B cell (primary cell): Measurements from ENCODE around the gene CCDC78. TPM values are rescaled to one million over a fixed set of nuclear protein-coding genes. Genes with fewer than 3 reads are reported as not detected.

Experiments used
- ATAC-seq: fragments of 200-7000 bp; cut with Tn5 transposase; one replicate; pipeline ENCODE4 v1.10.0; 2021; ENCODE audit warnings: low read depth, mild to moderate bottlenecking, moderate number of reproducible peaks, moderate library complexity
- CTCF ChIA-PET: fragments of 350-600 bp; sonication (Branson Sonifier 250); formaldehyde crosslinking; loops from one replicate; lab custom pipeline; 2021; ENCODE audit warnings: antibody characterized with exemption, inconsistent platforms; lab: Charles Lee
- POLR2A ChIA-PET: fragments of 350-600 bp; sonication (Branson Sonifier 250); formaldehyde crosslinking; loops from one replicate; lab custom pipeline; 2021; ENCODE audit warnings: antibody characterized with exemption; lab: Charles Lee
- DNase-seq: peaks from one replicate; pipeline ENCODE4 v3.0.0; 2013
- H2AFZ ChIP-seq: 2 replicates; pipeline ENCODE4 v1.6.1; 2012; ENCODE audit warnings: mild to moderate bottlenecking, low read depth, low read length; ENCODE audit not compliant: insufficient read depth, poor library complexity, severe bottlenecking
- H3K27ac ChIP-seq, 2 donors: 1 replicate in 1 of 2; 2 replicates in 1 of 2; pipeline ENCODE4 v1.5.1; 2012 to 2013; ENCODE audit warnings: low read length in 2 of 2, mild to moderate bottlenecking in 2 of 2, moderate library complexity in 1 of 2
- H3K27me3 ChIP-seq, 4 experiments: fragments of 200-600 bp in 1 of 4; sonication (generic) in 1 of 4; replicated peaks in 1 of 4; 1 replicate in 2 of 4; 2 replicates in 2 of 4; pipeline versions ENCODE4 v1.6.1 to v1.7.0; 2013 to 2016; ENCODE audit warnings: low read length in 3 of 4, mild to moderate bottlenecking in 2 of 4, mixed read lengths in 1 of 4, moderate library complexity in 1 of 4; ENCODE audit not compliant: insufficient read depth in 4 of 4, control insufficient read depth in 3 of 4; ENCODE audit errors: control extremely low read depth in 1 of 4
- H3K36me3 ChIP-seq, 2 experiments: replicated peaks in 1 of 2; 1 replicate in 1 of 2; 2 replicates in 1 of 2; pipeline versions ENCODE4 v1.6.1 to v1.7.1; 2013; ENCODE audit warnings: low read length in 1 of 2; ENCODE audit not compliant: insufficient read depth in 2 of 2, control insufficient read depth in 1 of 2; ENCODE audit errors: control extremely low read depth in 1 of 2, extremely low read depth in 1 of 2
- H3K4me1 ChIP-seq, 2 donors: fragments of 200-600 bp in 1 of 2; sonication (generic) in 1 of 2; 1 replicate in 1 of 2; 2 replicates in 1 of 2; pipeline versions ENCODE4 v1.5.1 to v1.6.1; 2013 to 2017; ENCODE audit warnings: low read length in 2 of 2; ENCODE audit not compliant: control insufficient read depth in 2 of 2, insufficient read depth in 2 of 2
- H3K4me2 ChIP-seq: replicated peaks from 2 replicates; pipeline ENCODE3; 2012; ENCODE audit warnings: mild to moderate bottlenecking, low read depth, low read length; ENCODE audit not compliant: poor library complexity, severe bottlenecking
- H3K4me3 ChIP-seq, 5 experiments: fragments of 200-600 bp in 1 of 5; sonication (generic) in 1 of 5; 1 replicate in 3 of 5; 2 replicates in 2 of 5; pipeline versions ENCODE4 v1.5.1 to v1.7.0; 2011 to 2016; ENCODE audit warnings: low read length in 4 of 5, mild to moderate bottlenecking in 4 of 5, low read depth in 2 of 5, control low read depth in 1 of 5, moderate library complexity in 1 of 5; ENCODE audit not compliant: insufficient read depth in 1 of 5; ENCODE audit errors: control extremely low read depth in 1 of 5, extremely low read depth in 1 of 5
- H3K79me2 ChIP-seq: fragments of 200-600 bp; sonication (generic); one replicate; pipeline ENCODE4 v1.6.0; 2016; ENCODE audit warnings: low read length; ENCODE audit not compliant: control insufficient read depth, insufficient read depth
- H3K9ac ChIP-seq: fragments of 200-600 bp; sonication (generic); 2 replicates; pipeline ENCODE4 v1.6.1; 2017; ENCODE audit warnings: mild to moderate bottlenecking, low read length, moderate library complexity
- H3K9me3 ChIP-seq, 3 donors: one replicate each; pipeline versions ENCODE4 v1.6.1 to v1.7.1; 2013; ENCODE audit warnings: low read length in 2 of 3; ENCODE audit not compliant: control insufficient read depth in 2 of 3, insufficient read depth in 1 of 3; ENCODE audit errors: control extremely low read depth in 1 of 3
- H4K20me1 ChIP-seq: 2 replicates; pipeline ENCODE4 v1.6.0; 2012; ENCODE audit warnings: mild to moderate bottlenecking, low read length; ENCODE audit not compliant: insufficient read depth, control insufficient read depth, poor library complexity, severe bottlenecking
- H3K27ac Mint-ChIP-seq: one replicate; pipeline ENCODE4 v1.8.0; 2021; ENCODE audit warnings: mixed read lengths
- H3K27me3 Mint-ChIP-seq: one replicate; pipeline ENCODE4 v1.8.0; 2021; ENCODE audit warnings: mixed read lengths
- H3K4me1 Mint-ChIP-seq: one replicate; pipeline ENCODE4 v1.8.0; 2021; ENCODE audit warnings: mixed read lengths
- H3K4me3 Mint-ChIP-seq: one replicate; pipeline ENCODE4 v1.8.0; 2021; ENCODE audit warnings: mixed read lengths
- H3K9me3 Mint-ChIP-seq: one replicate; pipeline ENCODE4 v1.8.0; 2022; ENCODE audit warnings: mixed read lengths; ENCODE audit not compliant: insufficient read depth
- EZH2 ChIP-seq: IDR thresholded peaks from 2 replicates; pipeline ENCODE4 v1.6.1; 2012; ENCODE audit warnings: borderline replicate concordance, low read depth, mild to moderate bottlenecking, moderate library complexity, low read length; ENCODE audit not compliant: insufficient read depth, poor library complexity, severe bottlenecking
- WGBS: methylation state at CpG from one replicate; pipeline ENCODE4 v1.1.5; 2013; ENCODE audit warnings: missing lambda C conversion rate; ENCODE audit not compliant: insufficient coverage; 5-methylcytosine and 5-hydroxymethylcytosine counted together
- intact Hi-C: fragments of 100-400 bp; cut with micrococcal nuclease; formaldehyde crosslinking; loops from one replicate; pipeline ENCODE4 v1.10.0; 2022
- polyA plus RNA-seq: library from polyadenylated mRNA; depleted of rRNA; stranded (reverse); fragments of >200 nt; gene quantifications from 2 replicates; pipeline ENCODE4 v1.2.3, GENCODE V29; 2012
- total RNA-seq, 2 donors: library from RNA; stranded (reverse); fragments of 120-200 nt in 1 of 2; gene quantifications; 1 replicate in 1 of 2; 2 replicates in 1 of 2; pipeline versions ENCODE4 v1.2.3 to v1.2.4, GENCODE V29; 2013 to 2022
- TF ChIP-seq, protein P1 (sequence below): fragments of 200-600 bp; IDR thresholded peaks from one replicate; pipeline ENCODE4 v1.8.0; 2022; ENCODE audit warnings: antibody characterized with exemption, mild to moderate bottlenecking

Gene CCDC78
- total and polyA plus RNA-seq, 2 donors (not counting 1 experiment from before 2014, with no cell fraction given): 11.8 to 34.2 TPM

DNA sequence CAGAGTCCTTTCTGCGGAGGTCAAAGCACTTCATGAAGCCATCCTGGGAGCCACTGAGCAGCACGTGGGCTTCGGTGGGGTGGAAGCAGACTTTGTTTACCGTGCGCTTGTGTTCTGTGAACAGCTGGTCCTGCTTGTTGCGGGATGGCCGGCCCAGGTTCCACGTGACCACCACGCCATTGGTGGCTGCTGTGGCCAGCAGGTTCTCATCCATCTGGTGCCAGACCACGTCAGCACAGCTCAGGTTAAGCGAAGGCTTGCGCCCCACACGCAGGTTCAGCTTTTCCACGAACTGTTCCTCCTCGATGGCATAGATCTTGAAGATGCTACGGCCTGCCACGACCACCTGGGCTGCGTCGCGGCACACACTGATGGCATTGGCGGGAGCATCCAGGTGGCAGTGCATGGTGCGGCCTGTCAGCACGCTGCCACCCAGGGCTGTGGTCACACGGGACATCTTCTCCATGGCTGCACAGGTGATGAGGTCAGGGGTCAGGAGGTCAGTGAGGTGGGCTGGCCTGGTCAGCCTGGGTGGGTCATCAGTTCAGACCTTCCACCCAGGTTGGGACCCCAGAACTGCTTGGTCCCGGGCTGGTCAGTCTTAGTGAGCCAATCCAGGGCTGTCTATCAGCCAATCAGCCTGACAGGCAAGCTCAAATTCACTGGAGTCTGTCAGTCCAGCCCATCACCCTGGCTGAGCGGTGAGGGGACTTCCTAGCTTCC, 36.9 kb downstream of the CCDC78 start:
- H3K9me3 Mint-ChIP-seq: no peaks in the 10 kb centered on the region
- peaks cover 22% of the 10 kb centered on the region for H3K79me2 ChIP-seq
- intact Hi-C loops: no loop called here
- WGBS: 87% methylated on average over 26 of the region's 26 CpGs
- peak overlapping the region; percentile 63 to 91 for H3K27ac ChIP-seq
- H2AFZ ChIP-seq: peak overlapping the region; percentile 88
- H3K4me1 Mint-ChIP-seq: peaks cover 24% of the 10 kb centered on the region
- peak overlapping the region; percentile 53 to 80 (median 75) for H3K4me3 ChIP-seq
- peaks cover 5% of the 10 kb centered on the region for H3K27me3 Mint-ChIP-seq
- peaks cover 26 to 31% of the 10 kb centered on the region in 2 donors for H3K4me1 ChIP-seq
- peak overlapping the region; percentile 92 for H3K27ac Mint-ChIP-seq
- peaks cover 4% of the 10 kb centered on the region for H4K20me1 ChIP-seq
- H3K27me3 ChIP-seq: peaks cover 0 to 17% (median 4%) of the 10 kb centered on the region in 4 experiments
- peaks cover 0 to 20% (median 0%) of the 10 kb centered on the region in 3 donors for H3K9me3 ChIP-seq
- DNase-seq (no peak), ATAC-seq (no peak)
- H3K4me3 Mint-ChIP-seq: peak overlapping the region; percentile 93
- ChIA-PET POLR2A (interaction anchor here (1.1 to 1.3 kb wide), 3 partner anchors 9 to 32 kb away, joined by 3 to 6 read pairs (median 4); partner anchors contain the start of genes ANTKMT and STUB1), CTCF (interaction anchor here (0.8 to 1.6 kb wide), 3 partner anchors 9 to 1315 kb away, joined by 3 to 7 read pairs (median 3); partner anchors contain the start of gene STUB1)
- peak overlapping the region; percentile 96 for H3K9ac ChIP-seq
- H3K36me3 ChIP-seq: peaks cover 0 to 11% of the 10 kb centered on the region in 2 experiments
- peak overlapping the region; percentile 99 for H3K4me2 ChIP-seq
- TF ChIP-seq, protein P1, sequence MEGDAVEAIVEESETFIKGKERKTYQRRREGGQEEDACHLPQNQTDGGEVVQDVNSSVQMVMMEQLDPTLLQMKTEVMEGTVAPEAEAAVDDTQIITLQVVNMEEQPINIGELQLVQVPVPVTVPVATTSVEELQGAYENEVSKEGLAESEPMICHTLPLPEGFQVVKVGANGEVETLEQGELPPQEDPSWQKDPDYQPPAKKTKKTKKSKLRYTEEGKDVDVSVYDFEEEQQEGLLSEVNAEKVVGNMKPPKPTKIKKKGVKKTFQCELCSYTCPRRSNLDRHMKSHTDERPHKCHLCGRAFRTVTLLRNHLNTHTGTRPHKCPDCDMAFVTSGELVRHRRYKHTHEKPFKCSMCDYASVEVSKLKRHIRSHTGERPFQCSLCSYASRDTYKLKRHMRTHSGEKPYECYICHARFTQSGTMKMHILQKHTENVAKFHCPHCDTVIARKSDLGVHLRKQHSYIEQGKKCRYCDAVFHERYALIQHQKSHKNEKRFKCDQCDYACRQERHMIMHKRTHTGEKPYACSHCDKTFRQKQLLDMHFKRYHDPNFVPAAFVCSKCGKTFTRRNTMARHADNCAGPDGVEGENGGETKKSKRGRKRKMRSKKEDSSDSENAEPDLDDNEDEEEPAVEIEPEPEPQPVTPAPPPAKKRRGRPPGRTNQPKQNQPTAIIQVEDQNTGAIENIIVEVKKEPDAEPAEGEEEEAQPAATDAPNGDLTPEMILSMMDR: no peak
- TF ChIP-seq EZH2: no peak

DNA sequence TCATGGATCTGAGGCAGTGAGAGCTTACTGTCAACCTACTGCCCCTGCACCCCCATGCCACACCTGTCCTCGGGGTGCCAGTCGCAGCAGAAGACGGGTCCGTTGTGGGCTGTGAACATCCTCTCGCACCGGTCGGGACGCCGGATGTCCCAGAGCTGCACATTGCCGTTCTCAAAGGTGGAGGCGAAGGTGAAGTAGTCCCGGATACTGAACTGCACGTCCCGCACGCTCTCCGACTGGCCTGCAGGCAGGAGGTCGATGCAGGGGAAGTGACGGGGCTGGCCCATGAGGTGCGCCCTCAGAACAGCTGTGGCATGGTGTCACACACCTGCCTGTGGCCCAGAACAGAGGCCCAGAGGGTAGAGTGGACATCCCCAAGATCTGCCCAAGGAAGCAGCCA, 38.7 kb downstream of the CCDC78 start:
- peaks cover 0 to 11% (median 0%) of the 10 kb centered on the region in 3 donors for H3K9me3 ChIP-seq
- H3K79me2 ChIP-seq: peaks cover 32% of the 10 kb centered on the region
- H3K4me3 ChIP-seq: no peak overlapping the region
- H3K36me3 ChIP-seq: peaks cover 0 to 18% of the 10 kb centered on the region in 2 experiments
- Mint-ChIP-seq H3K27me3 (peaks cover 1% of the 10 kb centered on the region), H3K27ac (no peak overlapping the region), H3K4me1 (peaks cover 28% of the 10 kb centered on the region), H3K4me3 (peak overlapping the region; percentile 23), H3K9me3 (no peaks in the 10 kb centered on the region)
- no peak overlapping the region for H3K27ac ChIP-seq
- ChIA-PET POLR2A (interaction anchor here (0.6 kb wide), 1 partner anchor 12 kb away, joined by 8 read pairs; no protein-coding TSS in a partner anchor), CTCF (no interaction called here)
- TF ChIP-seq, protein P1: no peak
- ATAC-seq: no peak
- H4K20me1 ChIP-seq: peaks cover 16% of the 10 kb centered on the region
- H3K4me1 ChIP-seq: peaks cover 25 to 41% of the 10 kb centered on the region in 2 donors
- 93% methylated on average over 19 of the region's 19 CpGs for WGBS
- no peak overlapping the region for H2AFZ ChIP-seq
- H3K4me2 ChIP-seq: no peak overlapping the region
- intact Hi-C loops: no loop called here
- no peak overlapping the region for H3K9ac ChIP-seq
- H3K27me3 ChIP-seq: peaks cover 0 to 4% (median 0%) of the 10 kb centered on the region in 4 experiments
- no peak for DNase-seq
